Measurements from ENCODE around the gene BYSL.
A peak's percentile ranks its signal among the peaks of the same experiment; 100 is the strongest.

DNA sequence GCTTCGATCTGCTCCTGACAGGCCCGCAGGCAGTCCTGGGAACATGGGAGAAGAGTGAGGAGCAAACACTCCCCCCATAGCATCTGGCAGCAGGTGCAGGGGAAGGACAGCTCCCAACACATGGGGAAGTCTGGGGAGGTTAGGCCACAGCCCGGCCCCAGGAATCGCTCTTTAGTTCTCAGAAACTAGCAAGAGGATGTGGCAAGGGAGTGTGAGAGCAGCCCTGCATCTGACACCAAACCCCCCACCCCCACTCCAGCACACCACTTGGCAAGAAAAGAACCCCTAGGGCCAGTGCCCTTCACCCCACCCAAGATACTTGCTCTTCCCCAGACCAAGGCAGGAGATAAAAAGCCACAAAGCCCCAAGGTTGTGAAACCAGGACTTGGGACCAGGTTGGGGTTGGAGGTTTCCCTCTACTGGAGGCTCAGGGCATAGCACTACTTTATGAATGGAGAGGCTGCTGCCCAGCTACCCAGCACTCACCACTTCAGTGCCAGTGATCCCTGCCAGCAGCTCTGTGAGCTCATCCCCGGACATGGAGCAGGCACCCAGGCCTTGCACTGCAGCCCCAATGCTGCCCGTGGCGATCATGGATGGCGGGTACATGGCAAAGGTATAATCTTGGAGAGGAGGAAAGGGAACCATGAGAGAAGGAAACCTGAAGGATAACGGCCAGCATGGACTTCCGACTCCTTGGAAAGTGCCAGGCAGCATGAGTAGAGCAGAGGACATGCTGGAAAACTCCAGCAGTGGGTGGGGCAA, 15.0 kb downstream of the BYSL start:
- TF ChIP-seq, protein P1, sequence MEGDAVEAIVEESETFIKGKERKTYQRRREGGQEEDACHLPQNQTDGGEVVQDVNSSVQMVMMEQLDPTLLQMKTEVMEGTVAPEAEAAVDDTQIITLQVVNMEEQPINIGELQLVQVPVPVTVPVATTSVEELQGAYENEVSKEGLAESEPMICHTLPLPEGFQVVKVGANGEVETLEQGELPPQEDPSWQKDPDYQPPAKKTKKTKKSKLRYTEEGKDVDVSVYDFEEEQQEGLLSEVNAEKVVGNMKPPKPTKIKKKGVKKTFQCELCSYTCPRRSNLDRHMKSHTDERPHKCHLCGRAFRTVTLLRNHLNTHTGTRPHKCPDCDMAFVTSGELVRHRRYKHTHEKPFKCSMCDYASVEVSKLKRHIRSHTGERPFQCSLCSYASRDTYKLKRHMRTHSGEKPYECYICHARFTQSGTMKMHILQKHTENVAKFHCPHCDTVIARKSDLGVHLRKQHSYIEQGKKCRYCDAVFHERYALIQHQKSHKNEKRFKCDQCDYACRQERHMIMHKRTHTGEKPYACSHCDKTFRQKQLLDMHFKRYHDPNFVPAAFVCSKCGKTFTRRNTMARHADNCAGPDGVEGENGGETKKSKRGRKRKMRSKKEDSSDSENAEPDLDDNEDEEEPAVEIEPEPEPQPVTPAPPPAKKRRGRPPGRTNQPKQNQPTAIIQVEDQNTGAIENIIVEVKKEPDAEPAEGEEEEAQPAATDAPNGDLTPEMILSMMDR (IDR thresholded peaks at IDR 0.05; ENCODE audit: low read depth, low read length, poor library complexity, severe bottlenecking): peak; percentile 92
- no peak for TF ChIP-seq EZH2phosphoT487 (IDR thresholded peaks at IDR 0.05; ENCODE audit: borderline replicate concordance, low read length)
